NCI-H2081 treated with DMSO at 0.1 percent for 48 hours (cell line): ENCODE measurements around the gene UFC1.

Experiments
- DNase-seq: peaks from one replicate; lab custom pipeline; 2025; lab: John Stamatoyannopoulos, UW

The UFC1 gene

GRCh38 chr1:161193561-161194235 is 39.9 kb downstream of the UFC1 start:
- DNase-seq, result no peak

GRCh38 chr1:161195171-161195570 is 41.4 kb downstream of the UFC1 start:
- no peak for DNase-seq

GRCh38 chr1:161196111-161196510 is 42.3 kb downstream of the UFC1 start:
- DNase-seq, result no peak

GRCh38 chr1:161196521-161197451 is 43.0 kb downstream of the UFC1 start:
- DNase-seq, result no peak

- no peak for DNase-seq
These were observed 43.9 kb downstream of the UFC1 start for GRCh38 chr1:161197560-161198193.

GRCh38 chr1:161198194-161198896 is 44.6 kb downstream of the UFC1 start:
- no peak for DNase-seq

- DNase-seq, result no peak
These were observed 45.2 kb downstream of the UFC1 start, which contains the start of gene ADAMTS4 for GRCh38 chr1:161198897-161199431. Gene ADAMTS4, minus strand, starts transcription at chr1:161199054. Its CDS starts 427 bp downstream, at chr1:161198627.

GRCh38 chr1:161199506-161200139 is 45.8 kb downstream of the UFC1 start:
- DNase-seq, result no peak

- DNase-seq, result no peak
These were observed 46.7 kb downstream of the UFC1 start for GRCh38 chr1:161200421-161200991.

- no peak for DNase-seq
These were observed 47.4 kb downstream of the UFC1 start for GRCh38 chr1:161200992-161201835.

GRCh38 chr1:161201836-161202712 is 48.3 kb downstream of the UFC1 start, which contains the start of gene NDUFS2:
Gene NDUFS2, plus strand, starts transcription at chr1:161202367. Its CDS starts 19 bp downstream, at chr1:161202386.
- DNase-seq, result peak; percentile 98

- no peak for DNase-seq
These were observed 52.8 kb downstream of the UFC1 start for GRCh38 chr1:161206411-161207140.

- DNase-seq, result no peak
These were observed 53.4 kb downstream of the UFC1 start for GRCh38 chr1:161207173-161207572.
